Fibroblast of skin of back (primary cell): ENCODE measurements around the gene EXOC2.
"Not testable (repeated sequence)": the region's sequence is repeated elsewhere in the genome, so short reads cannot be mapped to it uniquely, and the experiment has no call there.

Source experiments
- DNase-seq: peaks from one replicate; pipeline ENCODE4 v3.0.0-alpha.2; 2013

Gene EXOC2

DNA sequence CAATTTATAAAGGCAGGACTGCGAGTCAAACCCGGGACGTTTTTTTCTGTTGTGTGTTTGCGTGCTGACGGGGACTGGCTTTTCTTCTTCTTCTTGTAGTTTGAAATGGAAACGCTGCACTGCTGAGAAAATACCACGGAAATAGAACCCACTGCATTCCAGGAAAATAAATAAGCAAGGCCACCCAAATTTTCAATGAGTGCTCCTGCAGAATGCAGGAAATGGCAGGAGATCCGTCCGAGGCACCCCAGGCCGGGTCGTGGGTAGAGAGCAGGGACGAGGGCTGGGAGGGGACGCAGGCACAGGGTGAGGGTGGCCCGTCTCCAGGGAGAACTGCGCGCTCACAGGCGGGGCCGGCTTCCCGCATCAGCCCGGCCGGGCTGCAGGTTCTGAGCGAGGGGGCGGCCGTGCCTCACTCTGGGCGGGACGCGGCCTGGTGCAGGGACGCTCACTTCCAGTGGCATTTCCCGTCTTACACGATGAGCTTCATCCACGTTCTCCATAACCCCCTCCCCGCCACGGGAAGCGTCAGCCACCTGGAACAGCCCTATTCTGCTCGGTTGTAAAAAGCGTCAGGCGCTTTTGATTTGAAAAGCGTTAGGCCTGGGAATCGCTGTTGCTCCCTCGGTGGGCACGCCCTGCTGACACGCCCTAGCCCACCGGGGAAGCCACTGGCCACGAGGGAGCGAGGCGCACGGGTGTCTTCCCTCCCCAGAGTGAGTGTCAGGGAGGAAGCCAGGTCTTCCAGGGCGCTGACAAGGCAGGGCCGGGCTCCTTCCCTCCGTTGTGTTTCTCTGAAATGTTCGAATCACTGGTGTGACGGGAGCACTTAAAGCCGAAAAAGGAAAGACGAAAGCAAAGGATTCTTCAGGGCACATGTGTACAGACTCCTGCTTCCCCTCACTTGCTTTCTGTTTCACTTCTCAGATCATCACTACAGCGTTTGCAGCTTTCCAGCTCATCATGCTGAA lies 17.9 kb upstream of the EXOC2 start:
- peak; percentile 54 for DNase-seq

DNA sequence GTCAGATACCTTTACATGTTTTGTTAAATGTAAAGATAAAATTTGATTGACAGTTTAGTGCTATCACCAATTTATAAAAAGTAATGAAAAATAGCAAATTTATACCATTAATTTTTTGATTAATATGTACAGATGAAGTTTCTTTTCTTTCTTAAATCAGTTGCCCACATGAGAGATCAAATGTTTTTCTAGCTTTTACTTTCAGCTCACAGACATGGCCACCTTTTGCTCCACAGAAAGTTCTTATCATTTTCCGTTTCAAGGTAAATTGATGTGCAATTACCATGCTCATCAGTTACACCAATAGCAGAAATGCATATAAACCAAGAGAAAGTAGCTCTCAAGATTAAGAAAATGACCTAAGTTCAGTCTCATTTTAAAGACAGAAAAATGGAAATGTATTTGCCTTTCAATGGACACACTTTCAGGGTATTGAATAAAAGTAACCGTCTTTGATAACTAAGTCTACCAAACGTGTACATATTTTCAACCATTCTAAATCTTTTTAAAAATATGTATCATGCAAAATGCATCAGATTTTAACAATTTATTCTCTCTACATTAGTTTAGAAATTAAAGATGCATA lies 16.6 kb upstream of the EXOC2 start:
- no peak for DNase-seq

DNA sequence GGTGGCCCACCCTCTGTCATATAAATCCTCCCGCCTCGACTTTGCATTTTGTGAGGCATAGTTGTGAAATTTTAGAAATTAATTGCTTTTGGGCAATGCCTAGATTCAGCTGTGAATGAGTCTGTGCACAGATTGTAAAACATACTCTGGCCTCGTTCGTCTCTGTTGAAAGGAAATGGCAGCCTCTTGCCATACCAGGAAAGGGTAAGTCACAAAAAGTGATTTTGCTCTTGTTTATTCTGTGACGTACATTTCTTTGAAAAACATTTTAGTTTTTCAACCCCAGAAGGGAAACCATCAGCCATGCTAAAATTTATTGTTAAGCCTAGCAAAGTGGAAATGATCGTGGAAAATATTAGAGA lies 15.3 kb upstream of the EXOC2 start:
- DNase-seq, result no peak

DNA sequence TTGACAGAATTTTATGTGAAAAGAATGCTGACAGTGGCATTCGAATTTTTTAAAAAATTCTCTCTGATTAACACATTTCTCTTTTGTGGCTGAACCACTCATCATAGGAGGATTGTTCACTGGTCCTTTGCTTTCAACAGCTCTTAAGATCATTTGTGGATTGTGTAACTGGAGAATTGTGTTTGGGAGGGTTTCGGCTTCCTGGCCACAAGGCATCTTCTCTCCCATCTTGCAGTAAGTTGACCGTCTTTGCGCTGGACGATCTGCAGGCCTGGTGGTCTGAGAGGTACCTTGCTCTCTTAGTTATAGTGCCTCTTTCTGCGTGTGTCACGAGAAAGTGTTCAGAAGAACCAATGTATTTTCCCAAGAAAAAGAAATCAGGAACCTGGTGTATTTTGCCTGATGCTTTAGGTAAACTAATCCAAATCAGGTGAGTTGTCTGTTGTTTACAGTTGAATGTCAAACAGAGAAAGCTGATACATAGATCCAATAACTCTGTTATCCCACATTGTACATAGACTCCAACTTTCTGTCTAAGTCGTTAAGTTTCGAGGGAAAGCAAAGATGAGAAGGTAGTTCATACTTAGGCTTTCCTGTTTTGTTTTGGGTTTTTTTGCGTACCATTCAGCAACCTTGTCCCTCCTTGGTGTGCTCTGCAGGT lies 14.8 kb upstream of the EXOC2 start:
- DNase-seq, result no peak

DNA sequence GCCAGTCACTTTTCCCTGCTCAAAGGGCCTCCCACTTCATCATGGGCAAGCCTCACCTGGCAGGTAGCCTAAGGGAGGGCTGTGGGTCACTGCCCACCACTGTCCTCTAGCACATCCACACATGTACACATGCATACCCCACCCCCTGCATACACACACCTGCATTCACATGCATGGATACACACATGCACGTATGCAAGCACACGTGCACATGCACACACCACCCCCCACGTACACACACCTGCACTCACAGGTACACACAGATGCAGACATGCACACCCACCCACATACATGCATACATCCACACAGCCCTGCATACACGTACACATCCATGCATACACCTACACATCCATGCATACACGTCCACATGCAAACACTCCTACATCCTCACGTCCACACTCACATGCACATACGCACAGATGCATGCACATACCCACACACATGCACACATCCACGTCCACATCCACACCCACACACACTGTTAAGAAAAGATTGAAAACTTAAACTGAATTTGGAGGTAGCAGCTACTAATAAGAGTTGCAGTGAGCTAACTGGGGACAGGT lies 14.0 kb upstream of the EXOC2 start:
- DNase-seq, result no peak

DNA sequence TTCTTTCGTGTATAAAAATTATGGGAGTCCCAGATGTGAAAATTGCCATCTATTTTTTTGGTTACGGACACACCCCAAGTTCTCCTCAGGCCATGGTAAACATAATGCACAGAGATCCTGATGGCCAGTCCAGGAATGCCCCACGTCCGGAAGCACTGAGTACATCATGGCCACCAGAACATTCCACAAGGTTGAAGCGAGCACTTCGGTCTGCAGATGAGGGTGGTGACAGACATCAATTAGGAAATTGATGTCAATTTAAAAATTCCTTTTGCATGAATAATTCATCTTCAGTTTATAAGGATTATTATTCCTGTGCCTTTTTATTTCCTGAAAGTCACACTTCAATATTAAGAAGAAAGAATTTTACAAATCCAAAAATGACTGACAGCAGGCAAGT lies 13.2 kb upstream of the EXOC2 start:
- DNase-seq, result peak; percentile 62

DNA sequence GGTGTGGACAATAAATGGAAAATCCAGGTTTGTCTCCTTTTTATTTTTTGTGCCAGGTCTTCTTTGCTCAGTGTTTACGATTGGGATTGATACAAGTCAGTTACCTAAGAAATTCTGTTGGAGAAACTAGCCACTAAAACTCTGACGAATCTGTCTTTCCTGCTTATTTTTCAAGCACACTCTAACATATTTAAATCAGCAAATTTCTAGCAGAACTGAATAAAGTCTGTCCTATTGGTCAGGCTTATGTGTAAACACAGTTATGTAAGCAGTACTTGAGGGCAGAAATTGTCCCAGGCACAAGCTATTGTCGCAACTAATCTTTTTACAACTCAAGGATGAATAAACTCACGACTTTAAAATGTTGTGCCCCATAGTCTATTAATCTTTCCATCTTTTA lies 12.1 kb upstream of the EXOC2 start:
- DNase-seq, result no peak

DNA sequence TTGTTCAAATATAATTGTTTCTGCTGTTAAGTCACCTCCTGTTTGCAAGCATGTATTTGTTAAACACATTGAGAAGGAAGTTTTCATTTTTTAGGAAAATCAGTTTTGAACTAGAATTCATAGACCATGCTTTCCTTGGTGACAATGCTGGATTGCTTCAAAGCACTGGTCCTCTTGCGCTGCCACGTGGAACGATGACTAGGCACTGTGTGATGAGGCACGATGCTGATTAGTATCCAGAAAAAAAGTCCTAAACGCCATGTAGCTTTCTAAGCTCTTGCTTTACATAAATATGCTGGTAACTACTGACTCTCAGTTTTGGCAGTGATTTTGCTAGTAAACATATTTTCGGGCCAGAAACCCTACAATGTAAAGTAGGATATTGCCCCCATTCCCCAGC lies 11.1 kb upstream of the EXOC2 start:
- DNase-seq, result peak; percentile 21

DNA sequence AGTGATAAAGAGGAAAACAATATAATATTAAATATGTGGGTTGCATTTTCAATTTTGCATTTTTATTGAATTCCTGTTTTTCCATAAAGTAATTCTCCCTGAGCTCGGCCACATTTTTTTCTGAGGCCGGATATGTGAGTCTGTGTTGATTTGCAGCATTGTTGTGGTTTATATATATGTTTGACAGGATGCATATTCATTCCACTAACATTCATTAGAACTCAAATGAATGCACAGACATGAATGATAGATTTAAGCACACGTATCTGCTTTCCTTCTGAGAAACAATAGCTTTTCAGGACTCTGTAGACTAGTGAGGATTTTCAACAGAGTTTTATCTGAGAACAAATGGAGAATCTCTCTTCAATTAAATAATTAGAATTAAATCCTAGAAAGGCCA lies 10.6 kb upstream of the EXOC2 start:
- peak; percentile 73 for DNase-seq

DNA sequence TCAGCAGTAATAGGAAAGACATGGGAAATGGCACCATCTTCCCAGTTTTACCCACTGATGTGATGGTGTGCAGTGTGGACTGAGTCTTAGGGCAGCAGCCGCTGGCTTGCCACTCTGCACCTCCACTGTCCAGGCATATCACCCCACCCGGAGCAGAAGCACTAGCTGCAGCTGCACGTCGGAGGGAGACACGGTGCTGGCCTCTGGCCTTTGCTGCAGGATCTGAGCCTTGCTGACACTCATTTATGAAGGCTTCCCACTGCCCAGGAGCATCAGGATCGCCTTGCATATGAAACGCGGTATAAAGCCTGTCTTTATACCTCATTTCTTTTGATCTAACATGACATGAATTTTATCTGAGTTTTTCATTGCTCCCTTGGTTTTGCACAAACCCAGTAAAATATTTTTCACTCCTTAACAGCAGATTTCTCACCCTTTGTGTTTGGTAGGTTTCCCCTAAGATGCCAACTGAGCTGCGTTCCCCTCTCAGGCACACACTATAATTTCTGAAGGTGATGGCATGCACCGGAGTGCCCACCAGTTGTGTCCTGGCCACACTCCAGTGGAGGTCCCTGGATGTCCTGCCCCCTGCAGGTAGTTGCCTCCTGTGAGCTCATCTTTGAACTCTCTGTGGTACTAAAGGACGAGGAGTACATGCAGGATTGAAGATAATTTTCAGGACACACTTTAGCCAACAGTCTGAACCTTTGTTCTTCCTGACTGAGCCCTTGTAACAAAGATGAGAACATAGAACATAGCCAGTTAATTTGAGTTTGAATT lies 9.0 kb upstream of the EXOC2 start:
- no peak for DNase-seq

DNA sequence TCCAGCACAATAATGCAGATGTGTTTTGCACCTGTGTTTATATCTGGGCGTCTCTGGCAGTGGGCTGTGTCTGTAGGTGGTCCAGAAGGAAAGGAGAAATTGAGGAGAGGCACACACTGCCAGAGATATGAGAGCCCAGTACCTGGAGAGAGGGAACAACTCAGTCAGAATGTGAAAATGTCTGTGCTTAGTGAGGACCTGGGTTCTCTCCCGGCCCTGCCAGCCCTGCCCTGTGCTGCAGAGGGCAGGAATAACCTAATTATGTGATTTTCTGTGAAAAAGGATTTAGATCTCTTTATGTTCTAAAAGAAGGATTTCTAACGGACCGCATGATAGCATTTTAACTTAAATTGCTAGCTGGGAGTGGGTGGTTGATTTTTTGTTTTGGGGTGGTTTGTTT lies 8.3 kb upstream of the EXOC2 start:
- DNase-seq, result no peak

DNA sequence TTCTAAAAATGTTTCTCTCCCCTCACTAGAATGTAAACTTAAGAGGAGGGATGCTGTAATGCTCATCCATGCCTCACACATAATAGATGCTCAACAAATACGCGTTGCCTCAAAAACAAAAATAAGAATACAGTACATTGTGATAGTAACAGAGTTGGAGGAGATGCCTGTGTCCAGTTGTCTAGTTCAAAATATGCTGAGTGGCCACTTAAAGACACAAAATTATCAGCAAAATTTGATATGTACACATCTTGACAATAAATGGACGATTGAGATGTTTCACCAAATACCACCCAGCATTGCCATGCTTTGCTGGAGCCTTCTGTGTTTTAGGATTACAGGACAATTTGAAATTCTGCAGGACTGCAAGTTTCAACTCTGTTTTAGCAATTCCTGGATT lies 7.6 kb upstream of the EXOC2 start:
- no peak for DNase-seq

DNA sequence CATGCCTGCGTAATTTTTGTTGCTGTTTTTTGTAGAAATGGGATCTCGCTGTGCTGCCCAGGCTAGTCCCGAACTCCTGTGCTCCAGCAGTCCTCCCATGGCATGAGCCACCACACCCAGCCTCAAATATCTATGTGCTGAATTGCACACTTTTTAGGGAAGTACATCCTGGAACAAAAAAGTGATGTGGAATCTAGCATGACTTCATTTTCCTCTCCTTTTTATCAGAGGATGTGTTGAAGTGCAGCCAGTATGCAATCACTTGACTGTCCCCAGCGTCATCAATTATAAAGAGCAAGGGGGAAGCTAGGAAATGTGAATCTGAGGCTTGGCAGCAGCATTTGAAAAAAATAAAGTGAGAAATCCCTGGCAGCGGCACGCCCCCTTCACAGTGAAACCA lies 6.4 kb upstream of the EXOC2 start:
- DNase-seq, result no peak

DNA sequence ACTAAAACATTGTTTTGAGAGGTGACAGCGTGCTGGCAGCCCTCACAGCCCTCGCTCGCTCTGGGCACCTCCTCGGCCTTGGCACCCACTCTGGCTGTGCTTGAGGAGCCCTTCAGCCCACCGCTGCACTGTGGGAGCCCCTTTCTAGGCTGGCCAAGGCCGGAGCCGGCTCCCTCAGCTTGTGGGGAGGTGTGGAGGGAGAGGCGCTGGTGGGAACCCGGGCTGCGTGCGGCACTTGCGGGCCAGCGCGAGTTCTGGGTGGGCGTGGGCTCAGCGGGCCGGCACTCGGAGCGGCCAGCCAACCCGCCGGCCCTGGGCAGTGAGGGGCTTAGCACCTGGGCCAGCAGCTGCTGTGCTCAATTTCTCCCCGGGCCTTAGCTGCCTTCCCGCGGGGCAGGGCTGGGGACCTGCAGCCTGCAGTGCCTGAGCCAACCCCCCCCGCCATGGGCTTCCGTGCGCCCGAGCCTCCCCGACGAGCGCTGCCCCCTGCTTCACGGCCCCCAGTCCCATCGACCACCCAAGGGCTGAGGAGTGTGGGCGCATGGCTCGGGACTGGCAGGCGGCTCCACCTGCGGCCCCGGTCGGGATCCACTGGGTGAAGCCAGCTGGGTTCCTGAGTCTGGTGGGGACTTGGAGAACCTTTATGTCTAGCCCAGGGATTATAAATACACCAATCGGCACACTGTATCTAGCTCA lies 1.6 kb upstream of the EXOC2 start:
- not testable (repeated sequence) for DNase-seq

DNA sequence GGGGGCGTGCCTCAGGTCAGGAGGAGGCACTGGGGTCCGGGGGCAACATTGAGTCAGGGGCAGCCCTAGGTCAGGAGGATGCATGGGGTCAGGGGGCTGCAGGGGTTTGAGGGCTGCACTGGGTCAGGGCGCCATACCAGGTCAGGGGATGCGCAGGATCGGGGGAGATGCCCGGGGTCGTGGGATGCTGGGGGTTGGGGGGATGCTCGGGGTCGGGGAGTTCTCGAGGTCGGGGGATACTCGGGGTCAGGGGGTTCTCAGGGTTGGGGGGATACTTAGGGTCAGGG lies 727 bp upstream of the EXOC2 start:
- no peak for DNase-seq

DNA sequence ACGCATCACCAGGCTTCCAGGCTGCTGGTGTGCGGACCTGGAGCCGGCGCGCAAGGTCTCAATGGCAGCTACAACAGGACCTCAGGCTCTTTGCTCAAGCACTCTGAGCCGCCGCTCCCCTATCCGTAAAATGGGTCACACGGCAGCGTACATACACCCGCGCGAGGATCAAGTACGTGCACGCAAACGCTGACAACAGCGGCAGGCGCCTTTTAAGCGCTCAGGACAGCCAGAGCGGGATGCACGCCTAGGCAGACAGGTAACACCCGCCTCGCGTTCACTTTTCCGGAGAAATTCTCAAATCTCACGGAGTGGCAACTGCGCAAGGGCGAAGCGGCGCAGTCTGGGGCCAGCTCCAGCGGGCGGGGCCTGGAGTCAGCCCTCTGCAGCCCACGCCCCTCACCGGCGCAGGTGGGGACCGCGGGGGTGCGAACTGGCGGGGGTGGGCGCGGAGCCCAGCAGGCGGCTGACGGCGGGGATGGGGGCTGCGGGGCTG lies 535 bp downstream of the EXOC2 start:
- peak; percentile 38 for DNase-seq

DNA sequence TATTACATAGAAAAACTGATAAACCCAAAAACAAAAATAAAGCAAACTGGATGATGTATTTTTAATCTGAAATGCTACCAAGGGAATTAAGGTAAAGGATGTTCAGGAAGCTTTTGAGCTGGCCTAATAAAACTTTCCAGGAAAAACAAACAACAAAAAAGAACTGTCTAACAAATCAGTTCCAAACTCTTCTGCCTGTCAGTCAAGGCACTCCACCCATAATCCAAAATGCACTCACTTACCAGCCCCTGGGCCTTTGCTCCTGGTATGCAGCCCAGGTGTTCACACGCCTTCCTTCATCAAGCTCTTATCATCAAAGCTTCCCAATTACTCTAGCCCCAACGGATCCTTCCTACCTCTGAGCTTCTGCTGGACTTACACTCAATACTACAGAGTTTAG lies 3.7 kb downstream of the EXOC2 start:
- no peak for DNase-seq

DNA sequence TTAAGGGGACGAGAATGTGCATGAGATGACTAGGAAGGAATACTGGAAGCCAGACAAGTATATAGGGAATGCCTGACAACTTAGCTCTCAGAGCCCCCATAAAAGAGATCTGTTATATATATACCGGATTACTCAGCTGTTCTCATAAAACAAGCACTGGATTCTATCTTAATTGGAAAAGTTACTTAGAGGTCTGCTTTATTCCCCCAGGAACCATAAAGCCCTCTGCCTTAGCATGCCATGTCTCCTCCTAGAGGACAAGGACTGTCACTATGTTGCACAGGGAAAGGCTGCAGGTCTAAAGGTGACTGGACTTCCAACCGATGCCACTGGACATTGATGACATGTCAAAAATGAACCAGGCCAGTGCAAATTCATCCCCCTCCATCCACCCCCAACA lies 6.4 kb downstream of the EXOC2 start:
- DNase-seq, result peak; percentile 58

DNA sequence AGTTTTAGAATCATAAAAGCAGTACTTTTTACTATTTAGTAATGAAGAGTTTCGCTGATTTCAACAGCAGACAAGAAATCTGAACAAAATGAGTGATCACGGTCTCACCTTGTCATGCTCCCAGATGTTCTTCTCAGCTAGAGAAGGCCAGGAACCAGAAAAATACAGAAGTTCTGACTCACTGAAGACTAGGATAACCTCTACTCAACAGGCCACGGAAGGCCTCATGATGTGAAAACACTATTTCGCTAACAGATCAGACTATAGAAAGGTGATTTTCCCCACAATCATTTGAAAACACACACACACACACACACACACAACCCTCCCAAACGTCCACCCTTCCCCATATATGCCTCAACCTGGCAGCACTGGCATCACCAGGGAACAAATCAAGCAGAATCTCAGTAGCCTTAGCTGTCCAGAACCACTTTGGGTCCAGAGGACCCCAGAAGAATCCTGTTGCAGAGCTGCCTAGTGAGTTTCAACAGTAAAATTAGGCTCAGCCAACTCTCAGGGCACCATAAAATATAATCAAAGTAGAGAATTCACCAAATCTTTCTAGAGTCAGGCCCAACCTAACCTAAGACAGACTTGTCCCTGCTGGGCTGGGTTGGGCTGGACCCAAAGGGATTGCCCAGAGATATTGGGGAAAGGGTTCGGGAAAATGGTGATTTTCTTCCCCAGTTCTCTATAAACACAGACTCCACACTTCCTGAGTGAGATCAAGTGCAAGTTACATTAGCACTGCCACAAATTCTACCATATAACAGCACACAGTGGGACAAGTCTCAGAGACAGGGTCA lies 7.9 kb downstream of the EXOC2 start:
- peak; percentile 57 for DNase-seq

DNA sequence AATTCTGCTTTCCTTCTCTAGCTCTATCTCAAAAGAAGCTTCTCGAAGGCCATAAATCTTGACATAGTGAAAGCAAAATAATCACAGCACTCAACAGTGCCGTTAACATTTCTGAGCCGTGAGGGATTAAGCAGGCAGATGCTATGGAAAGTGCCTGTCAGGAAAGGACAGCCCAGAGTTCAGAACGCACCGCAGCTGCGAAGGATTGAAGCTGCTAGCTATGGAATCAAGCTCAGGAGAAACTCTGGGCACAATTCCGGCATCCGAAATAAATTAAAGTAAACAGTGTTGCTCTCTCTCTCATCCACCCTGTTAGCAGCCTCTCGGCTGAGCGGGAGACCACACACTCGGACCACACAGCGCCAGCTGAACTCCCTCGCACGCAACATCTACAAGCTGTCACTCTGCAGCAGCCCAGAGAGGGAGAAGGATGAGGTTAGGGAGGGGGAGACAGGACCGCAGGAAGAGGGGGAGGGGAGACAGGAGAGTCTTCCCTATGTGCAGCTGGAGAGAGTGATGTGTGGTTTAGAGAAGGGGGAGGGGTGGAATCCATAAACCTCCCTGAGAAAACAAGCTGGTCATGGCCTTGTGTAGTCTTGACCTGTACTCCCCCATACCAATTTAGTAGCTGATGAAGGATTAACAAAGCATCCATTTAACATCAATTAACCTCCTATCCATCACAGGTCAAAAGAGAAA lies 9.0 kb downstream of the EXOC2 start:
- peak; percentile 96 for DNase-seq
